DMS53 treated with DMSO at 0.1 percent for 48 hours (cell line): ENCODE data around the gene DIP2C.
"Not testable (repeated sequence)": the region's sequence is repeated elsewhere in the genome, so short reads cannot be mapped to it uniquely, and the experiment has no call there.

Source experiments
- DNase-seq: peaks from one replicate; lab custom pipeline; 2025; ENCODE audit not compliant: unreplicated experiment; lab: John Stamatoyannopoulos, UW

DIP2C gene

DNA sequence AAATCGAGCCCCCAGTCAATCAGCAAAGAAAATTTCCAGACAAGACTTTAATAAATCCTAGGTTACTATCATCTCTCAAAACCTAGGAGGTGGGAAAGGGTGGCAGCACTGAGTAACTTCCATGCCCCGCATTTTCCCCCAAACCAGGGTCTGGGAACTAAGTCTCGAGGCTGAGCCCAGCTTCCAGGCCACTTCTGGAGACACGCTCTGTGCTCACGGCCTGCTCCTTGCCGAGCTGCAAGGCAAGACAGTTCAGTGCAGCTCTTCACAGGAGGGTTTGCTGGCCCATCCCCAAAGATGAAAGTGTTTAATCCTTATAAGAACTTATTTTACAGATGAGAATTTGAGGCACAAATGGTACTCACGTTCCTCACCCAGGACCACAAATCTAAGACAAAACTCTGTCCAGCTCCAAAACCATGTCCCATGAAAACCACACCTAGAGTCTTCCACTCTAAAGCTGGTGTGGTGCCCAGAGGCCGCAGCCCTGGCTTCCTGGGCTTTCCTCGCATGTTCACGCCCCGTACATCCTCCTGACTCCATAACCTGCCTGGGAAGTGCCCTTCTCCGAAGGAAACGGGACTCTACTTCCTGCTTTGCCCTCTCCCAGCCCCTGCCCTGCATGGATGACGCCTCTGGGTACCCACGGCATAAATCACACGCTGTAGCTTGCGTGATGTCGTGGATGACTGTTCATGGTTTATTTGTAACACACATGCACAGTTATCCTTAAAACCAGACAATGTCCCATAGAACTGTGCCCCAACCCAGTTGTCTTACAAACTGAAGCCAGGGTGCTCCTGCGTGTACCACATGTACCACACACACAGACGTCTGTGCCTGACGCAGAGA is 201.2 kb downstream of the DIP2C start:
- DNase-seq, result no peak

DNA sequence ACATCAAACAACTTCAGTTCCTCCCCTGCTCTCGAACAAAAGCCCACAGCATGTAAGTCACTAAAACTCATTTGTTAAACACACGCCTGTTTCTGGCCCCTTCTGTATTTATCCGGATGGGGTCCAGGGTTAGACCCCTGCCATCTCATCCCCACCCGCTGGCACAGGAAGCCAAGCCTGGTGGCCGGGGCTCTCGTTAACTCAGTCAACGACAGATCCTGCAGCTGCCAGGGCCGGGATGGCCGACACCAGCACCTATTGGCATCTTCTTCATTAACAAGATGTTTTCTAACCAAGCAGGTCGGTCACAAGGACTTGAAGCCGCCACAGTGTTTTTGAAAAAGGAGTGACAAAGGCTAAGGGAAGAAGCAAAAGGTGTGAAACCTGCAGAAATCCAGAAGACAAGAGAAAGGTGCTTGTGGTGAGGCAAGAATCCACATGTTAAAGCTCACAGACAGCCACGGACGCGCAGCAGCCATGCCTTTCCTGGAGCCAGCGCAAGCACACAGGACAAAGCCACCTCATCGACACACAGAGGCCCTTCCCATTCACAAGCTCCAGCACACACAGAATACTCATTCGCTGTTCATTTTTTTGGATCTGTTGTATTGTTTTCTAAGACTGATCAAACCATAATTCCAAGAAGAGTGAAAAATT is 202.7 kb downstream of the DIP2C start:
- DNase-seq, result no peak

DNA sequence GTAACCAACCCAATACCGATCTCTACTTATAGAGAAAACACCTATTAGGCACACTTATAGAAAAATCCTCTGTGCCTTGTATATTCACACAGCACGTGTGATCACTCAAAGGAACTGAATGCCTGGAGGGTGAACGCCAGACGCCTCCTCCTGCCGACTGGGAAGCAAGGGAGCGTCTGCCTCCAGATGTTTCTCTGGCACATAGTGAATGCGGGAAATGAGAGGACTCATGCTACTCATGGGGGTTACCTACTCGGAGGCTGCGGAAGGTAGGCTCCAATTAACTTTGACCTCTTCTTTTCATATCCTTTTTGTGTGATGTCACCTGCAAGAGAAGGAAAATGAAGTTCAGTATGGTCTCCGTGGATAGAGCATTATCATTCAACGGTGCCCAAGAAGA is 203.3 kb downstream of the DIP2C start:
- no peak for DNase-seq

DNA sequence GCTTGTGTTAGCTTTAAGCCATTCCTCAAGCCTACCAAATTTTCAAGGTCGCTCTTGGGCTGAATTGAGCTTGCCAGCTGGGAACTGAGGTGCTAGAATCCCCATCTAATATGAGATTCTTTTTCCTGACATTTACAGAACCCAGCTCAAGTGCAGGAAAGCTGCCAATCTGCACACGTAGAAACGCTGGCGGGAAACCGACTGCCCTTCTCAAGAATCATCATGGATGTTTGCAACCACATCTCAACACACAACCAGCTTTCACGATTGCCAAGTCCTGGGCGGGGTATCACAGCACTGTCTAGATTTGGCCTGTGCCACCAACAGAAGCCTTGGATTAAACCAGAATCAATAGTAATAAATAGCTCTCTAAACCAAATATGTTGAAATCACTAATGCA is 203.7 kb downstream of the DIP2C start:
- DNase-seq, result no peak

DNA sequence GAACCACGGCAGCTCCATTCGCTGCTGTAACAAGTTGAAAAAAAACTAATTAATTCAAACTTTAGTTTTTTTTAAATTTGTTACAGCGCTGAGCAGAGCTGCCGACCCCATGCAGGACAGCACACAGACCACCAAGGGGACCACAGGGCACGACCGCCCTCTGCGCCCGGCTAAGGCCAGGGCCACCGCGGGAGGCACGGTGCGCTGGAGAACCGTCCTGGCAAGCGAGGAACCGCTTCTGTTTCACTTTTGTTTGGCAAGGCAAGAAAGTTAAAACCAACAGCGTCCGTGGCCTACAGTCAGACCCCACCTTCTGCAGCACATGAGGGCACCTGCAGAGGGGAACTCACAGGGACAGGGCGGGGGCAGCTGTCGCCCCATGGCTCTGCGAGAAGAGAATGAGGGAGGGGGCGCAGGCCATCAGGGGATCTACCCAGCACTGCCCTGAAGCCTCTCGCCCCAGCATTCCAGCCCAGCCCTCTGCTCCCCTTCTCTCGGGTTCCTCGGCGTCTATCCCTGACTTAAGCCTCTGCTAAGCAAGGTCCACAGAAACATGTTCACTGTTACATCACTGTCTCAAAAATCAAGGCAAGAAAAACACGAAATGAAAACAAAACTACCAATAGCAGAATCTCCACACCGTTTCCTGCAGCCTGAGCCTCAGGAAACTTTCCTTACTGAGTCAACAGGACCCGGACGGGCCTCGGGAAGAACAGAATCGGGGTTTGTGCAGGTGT is 204.4 kb downstream of the DIP2C start:
- no peak for DNase-seq

DNA sequence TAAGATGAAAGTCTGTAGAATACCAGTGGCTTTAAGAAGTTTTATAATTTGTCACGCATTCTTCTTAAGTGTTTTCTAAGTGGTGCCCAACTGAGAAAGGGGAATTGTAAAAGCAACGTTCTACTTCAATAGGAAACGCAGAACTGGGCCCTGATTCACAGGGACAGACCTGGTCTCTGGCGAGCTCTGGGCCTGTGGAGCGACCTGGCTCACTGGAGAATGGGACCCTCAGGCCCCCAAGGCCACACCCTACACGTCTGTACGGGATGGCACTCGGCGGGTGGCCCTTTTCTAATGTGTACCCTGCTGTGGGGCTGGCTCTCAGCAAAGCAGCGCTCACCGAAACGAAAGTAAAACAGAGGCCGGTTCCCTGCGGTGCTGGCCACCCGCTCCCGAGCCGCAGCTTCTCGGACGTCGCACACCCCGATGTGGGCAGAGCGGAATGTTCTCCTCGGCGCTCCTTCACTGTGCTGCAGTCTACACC is 205.0 kb downstream of the DIP2C start:
- no peak for DNase-seq

DNA sequence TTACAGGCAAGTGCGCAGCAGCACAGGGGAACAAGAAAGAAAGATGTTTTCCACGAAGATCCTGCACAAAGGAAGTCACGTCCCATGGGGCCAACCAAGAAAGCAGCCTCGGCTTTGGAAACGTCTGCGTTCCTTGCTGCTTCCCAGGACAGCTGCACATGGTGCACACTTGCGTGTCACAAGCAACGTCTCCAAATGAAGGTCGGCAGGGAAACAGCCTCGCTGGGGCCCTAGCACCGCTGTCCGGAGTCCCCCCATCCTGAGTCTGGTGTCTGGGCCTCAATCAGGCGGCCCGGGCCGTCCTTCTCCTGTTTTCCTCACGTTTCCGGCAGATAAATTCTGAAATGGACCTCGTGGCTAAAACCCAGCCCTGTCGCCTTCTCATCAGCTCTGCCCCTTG is 206.2 kb downstream of the DIP2C start:
- DNase-seq, result no peak

DNA sequence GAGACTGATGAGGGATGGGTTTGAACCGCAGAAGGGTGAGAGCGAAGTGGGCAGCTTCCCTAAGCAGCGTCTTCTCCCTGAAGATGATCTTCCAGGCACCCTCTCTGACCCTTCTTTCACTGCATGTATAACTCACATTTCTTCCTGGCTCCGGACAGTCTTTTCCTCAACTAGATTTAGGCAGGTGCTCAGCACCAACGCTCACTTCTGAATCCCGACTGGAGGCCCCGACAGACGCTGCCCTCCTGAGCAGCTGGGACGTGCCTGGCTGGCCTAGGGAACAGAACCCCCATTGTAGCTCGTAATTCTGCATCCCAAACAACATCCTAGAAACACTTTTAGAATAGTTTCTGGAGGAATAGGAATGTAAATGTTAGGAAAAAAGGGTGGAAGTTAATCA is 206.6 kb downstream of the DIP2C start:
- DNase-seq, result no peak

DNA sequence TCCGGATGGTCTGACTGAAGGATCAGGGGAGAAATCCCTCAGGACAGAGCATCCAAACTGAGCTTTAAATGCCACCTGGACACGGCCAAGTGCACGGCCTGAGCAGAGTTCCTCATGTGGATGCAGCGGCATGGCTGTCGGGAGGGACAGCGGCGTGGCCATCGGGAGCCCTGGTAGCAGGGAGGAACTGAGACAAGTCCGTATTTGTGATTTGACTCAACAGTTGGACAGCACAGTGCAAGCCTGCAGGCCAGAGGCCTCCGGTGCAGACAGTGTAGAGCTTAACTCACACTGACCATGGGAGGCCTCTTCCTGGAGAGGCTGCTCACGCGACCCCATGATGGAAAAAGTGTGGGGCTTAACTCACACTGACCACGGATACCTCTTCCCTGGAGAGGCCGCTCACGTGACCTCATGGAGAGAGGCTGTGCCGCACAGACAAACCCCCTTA is 207.4 kb downstream of the DIP2C start:
- DNase-seq, result no peak

DNA sequence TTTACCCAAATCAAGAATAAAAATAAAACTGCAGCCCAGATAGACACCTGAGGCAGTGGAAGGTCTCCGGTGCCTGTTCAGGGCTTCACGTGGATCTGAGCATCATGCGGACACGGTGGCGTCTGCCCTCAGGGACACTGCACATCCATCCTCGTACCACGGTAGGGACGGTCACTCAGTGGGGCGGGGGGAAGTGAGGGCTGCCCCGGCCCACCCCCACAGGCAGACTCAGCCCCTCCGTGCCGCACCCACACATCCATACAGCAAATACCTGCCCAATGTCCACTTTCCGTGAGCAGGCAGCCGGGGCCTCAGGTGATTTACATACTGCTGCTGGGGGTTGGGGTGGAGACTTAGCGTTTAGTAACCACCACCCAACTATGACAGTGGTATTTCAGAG is 207.8 kb downstream of the DIP2C start:
- no peak for DNase-seq

DNA sequence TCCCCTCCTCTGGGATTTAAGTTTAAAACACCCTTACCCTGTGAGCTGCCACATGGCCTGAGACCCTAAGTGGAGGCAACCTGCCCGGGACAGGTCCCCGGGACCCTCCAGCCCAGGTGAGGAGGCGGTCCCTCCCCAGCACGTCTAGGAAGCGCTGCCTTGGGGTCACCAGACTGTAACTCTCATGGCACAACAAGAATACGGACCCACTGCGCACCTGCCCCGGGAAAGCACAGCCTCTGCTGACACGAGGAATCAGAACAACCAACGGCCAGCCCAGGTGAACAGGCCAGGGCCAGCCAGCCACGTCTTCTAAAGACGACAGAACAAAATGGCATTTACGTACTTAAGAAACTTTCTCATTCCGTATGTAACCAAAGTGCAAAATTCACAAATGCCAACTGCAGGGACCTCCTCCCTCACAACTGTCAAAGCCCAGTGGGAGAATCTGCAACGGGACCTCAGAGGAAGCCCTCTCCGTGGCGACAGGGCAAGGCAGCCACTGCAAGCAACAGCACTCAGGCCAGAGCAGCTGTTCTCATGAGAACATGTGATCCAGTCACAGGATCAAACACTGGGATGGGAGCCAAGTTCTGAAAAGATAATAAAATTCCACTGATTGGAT is 208.4 kb downstream of the DIP2C start:
- DNase-seq, result no peak

DNA sequence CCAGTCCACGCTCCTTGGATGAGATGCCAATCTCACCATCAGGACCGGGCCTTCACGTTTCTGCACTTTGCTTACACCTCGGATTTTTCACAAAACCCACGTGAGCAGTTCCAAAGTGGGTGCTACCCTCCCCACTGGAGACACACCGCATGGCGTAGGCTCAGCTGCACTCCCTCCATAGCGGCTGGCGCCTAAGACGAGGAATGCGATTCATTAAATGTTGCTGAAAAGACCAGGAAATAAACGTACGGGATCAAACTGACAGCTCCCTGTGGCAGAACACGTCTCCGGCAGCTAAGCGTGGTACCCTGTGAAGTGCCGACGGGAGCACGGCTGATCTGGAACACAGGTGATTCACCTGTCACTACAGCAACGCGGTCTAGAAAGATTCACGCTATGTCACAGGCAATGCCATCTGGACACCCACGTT is 209.0 kb downstream of the DIP2C start:
- DNase-seq, result no peak

DNA sequence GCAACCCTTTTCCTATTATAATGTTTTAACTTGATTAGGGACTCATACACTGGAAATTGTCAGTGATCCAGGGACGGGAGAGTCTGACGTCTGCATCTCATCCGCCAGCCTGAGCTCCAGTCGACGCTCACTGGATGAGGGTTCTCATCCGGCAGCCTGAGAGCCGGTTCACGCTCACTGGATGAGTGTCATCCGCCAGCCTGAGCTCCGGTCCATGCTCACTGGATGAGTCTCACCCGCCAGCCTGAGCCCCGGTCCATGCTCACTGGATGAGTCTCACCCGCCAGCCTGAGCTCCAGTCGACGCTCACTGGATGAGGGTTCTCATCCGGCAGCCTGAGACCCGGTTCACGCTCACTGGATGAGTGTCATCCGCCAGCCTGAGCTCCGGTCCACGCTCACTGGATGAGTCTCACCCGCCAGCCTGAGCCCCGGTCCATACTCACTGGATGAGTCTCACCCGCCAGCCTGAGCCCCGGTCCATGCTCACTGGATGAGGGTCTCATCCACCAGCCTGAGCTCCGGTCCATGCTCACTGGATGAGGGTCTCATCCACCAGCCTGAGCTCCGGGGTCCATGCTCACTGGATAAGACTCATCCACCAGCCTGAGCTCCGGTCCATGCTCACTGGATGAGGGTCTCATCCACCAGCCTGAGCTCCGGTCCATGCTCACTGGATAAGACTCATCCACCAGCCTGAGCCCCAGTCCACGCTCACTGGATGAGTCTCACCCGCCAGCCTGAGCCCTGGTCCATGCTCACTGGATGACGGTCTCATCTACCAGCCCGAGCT is 209.6 kb downstream of the DIP2C start:
- not testable (repeated sequence) for DNase-seq

DNA sequence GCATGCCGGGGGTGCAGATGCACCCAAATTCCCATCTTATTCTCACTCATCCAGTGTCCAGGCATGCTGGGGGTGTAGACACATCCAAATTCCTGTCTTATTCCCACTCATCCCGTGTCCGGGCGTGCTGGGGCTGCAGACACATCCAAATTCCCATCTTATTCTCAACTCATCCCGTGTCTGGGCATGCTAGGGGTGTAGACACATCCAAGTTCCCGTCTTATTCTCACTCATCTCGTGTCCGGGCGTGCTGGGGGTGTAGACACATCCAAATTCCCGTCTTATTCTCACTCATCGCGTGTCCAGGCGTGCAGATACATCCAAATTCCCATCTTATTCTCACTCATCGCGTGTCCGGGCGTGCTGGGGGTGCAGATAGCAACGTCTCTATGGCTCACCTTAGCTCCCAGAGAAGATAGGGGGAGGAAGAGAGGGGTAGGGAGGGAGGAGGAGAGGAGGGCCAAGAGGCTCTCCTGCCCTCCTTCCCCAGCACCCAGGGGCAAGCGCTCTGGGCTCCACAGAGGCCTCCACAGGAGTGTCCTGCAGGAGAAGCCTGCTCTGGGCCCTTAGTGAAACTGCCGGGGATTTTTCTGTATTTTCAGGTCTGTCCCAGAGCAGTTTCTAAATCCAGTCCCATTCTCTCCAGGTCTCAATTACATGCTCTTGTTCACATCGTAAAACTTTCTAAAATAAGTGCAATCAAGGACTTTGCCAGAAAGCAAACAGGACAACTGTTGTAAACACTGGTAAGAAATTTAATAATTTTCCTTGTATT is 210.8 kb downstream of the DIP2C start:
- DNase-seq, result no peak

DNA sequence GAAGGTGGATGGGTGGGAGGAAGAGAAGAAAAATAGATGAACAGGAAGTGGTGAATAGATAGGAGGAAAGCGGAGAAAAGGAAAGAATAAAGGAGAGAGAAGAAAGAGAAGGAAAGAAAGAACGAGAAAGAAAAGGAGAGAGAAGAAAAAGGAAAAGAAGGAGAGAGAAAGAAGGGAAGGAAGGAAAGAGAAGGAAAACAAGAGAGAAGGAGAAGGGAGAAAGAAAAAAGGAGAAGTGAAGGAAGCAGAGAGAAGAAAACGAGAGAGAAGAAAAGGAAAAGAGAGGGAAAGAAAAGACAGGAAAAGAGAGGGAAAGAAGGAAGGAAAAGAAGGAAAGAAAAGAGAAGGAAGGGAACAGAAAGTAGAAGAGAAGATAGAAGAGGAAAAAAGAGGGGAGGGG is 211.8 kb downstream of the DIP2C start:
- no peak for DNase-seq

DNA sequence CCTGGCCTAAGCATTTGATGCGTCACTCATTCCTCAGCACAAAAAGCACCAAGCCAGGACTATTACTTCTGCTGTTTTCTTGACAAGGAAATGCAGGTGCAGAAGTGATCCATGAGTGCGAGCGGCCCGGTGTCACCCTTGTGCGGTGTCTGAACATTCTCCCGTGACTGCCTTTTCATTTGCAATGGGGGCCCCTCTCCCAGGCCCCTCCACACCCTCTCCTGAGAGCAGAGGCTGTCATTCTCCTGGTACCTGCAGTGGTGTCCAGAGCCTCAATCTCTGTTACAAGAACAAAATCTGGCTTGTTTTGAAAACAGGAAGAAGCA is 213.1 kb downstream of the DIP2C start:
- DNase-seq, result no peak

DNA sequence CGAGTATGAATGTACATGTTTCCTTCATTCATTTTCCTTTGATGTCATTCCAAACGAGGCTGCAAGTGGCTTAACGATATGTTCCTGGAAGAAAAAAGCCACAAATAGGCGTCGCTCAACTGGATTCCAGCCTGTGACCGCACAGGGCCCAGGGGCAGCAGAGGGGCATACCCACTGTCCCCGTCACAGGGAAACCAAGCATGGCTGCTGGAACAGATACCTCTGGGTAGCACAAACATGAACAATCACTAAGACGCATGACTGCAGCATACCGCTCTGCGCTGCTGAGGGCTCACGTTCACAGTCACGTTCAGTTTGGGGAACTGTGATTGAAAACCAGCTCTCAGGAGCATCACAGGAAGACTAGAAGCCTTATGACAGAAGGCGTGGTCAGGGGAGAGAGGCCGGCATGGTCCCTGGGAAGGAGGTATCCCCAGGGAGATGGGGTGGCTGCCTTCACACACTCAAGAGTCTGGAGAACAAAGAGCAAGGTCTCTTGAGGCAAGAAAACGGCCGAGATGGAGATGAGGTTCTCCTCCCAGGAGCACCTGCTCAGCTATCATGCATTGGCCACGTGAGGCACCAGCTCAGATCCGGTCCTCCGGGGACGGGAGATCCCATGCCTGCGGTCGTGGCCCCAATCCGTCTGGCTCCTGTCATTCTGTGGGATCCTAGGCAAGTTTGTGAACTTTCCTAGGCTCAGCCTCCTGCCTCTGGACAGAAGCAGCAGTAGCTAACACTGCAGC is 213.6 kb downstream of the DIP2C start:
- DNase-seq, result no peak

DNA sequence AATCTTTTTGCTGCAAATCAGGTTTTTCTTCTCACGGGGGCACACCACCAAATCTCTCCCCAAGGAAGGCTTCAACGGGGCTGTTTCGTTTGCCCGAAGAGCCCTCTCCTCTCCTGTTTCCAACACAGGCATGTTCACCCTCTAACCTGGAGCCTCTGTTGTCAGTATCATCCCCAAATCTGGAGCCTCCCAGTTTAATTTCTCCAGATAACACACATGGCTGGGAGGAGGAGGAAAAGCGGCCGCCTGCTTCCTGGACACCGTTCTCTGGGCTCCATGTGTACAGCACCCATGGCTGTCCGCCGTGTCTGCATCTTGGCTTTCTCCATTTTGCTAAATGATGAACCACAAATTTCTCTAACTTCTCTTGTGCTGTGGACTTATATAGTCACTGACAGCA is 214.5 kb downstream of the DIP2C start:
- no peak for DNase-seq

DNA sequence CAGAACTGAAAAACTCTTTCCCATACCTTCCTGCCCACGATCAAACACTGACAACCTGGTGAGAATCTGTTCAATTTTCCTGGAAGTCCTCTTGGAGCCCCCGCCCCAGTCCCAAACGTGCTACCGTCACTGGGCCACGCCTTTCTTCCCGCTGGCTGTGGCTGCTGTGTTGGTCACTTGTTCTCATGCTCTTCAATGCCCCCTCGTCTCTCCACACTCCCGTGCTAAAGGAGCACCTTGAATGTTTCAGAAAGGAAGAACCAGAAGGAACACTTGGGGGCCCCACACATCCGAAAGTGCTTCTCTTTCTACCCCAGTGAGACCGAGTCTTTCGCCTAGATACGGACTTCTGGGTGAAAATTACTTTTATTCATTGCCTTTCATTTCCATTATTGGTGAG is 215.1 kb downstream of the DIP2C start:
- DNase-seq, result no peak
